ENCODE data around the gene BSN.
"Not testable (repeated sequence)": the region's sequence is repeated elsewhere in the genome, so short reads cannot be mapped to it uniquely, and the experiment has no call there.

Gene BSN

GRCh38 chr3:49563040-49563578, 8.8 kb downstream of the BSN start:
- Histone ChIP-seq H3K27ac (ENCODE audit: low read depth, low read length) (no peak overlapping the region), H3K9ac (ENCODE audit: low read depth in 1 of 2, low read length in 2 of 2) (no peak overlapping the region), H3K27me3 (ENCODE audit: control insufficient read depth in 1 of 2, insufficient read depth in 2 of 2, low read length in 2 of 2) (no peaks in the 10 kb centered on the region), H3K4me1 (ENCODE audit: control insufficient read depth in 1 of 2, insufficient read depth in 2 of 2, low read length in 2 of 2) (no peaks in the 10 kb centered on the region), H3K36me3 (ENCODE audit: control insufficient read depth in 1 of 2, insufficient read depth in 2 of 2, low read length in 2 of 2) (no peaks in the 10 kb centered on the region), H3K9me3 (ENCODE audit: control insufficient read depth in 1 of 2, low read length in 2 of 2) (no peaks in the 10 kb centered on the region), H3K4me3 (ENCODE audit: low read depth in 1 of 2, low read length in 2 of 2) (no peak overlapping the region)

GRCh38 chr3:49563766-49564165, 9.5 kb downstream of the BSN start:
- Histone ChIP-seq H3K9me3 (ENCODE audit: control insufficient read depth in 1 of 2, low read length in 2 of 2) (no peaks in the 10 kb centered on the region), H3K27me3 (ENCODE audit: control insufficient read depth in 1 of 2, insufficient read depth in 2 of 2, low read length in 2 of 2) (no peaks in the 10 kb centered on the region), H3K36me3 (ENCODE audit: control insufficient read depth in 1 of 2, insufficient read depth in 2 of 2, low read length in 2 of 2) (no peaks in the 10 kb centered on the region), H3K4me1 (ENCODE audit: control insufficient read depth in 1 of 2, insufficient read depth in 2 of 2, low read length in 2 of 2) (no peaks in the 10 kb centered on the region), H3K9ac (ENCODE audit: low read depth in 1 of 2, low read length in 2 of 2) (no peak overlapping the region), H3K4me3 (ENCODE audit: low read depth in 1 of 2, low read length in 2 of 2) (no peak overlapping the region), H3K27ac (ENCODE audit: low read depth, low read length) (no peak overlapping the region)

GRCh38 chr3:49566312-49566711, 12.0 kb downstream of the BSN start:
- Histone ChIP-seq H3K9me3 (ENCODE audit: control insufficient read depth in 1 of 2, low read length in 2 of 2) (no peaks in the 10 kb centered on the region), H3K27ac (ENCODE audit: low read depth, low read length) (no peak overlapping the region), H3K9ac (ENCODE audit: low read depth in 1 of 2, low read length in 2 of 2) (no peak overlapping the region), H3K27me3 (ENCODE audit: control insufficient read depth in 1 of 2, insufficient read depth in 2 of 2, low read length in 2 of 2) (no peaks in the 10 kb centered on the region), H3K4me1 (ENCODE audit: control insufficient read depth in 1 of 2, insufficient read depth in 2 of 2, low read length in 2 of 2) (no peaks in the 10 kb centered on the region), H3K4me3 (ENCODE audit: low read depth in 1 of 2, low read length in 2 of 2) (no peak overlapping the region), H3K36me3 (ENCODE audit: control insufficient read depth in 1 of 2, insufficient read depth in 2 of 2, low read length in 2 of 2) (no peaks in the 10 kb centered on the region)

GRCh38 chr3:49567406-49567805, 13.1 kb downstream of the BSN start:
- no peak overlapping the region for H3K27ac ChIP-seq (ENCODE audit: low read depth, low read length)
- no peak overlapping the region for H3K9ac ChIP-seq (ENCODE audit: low read depth in 1 of 2, low read length in 2 of 2)
- H3K4me3 ChIP-seq (ENCODE audit: low read depth in 1 of 2, low read length in 2 of 2): no peak overlapping the region
- no peaks in the 10 kb centered on the region for H3K4me1 ChIP-seq (ENCODE audit: control insufficient read depth in 1 of 2, insufficient read depth in 2 of 2, low read length in 2 of 2)
- no peaks in the 10 kb centered on the region for H3K27me3 ChIP-seq (ENCODE audit: control insufficient read depth in 1 of 2, insufficient read depth in 2 of 2, low read length in 2 of 2)
- no peaks in the 10 kb centered on the region for H3K36me3 ChIP-seq (ENCODE audit: control insufficient read depth in 1 of 2, insufficient read depth in 2 of 2, low read length in 2 of 2)
- H3K9me3 ChIP-seq (ENCODE audit: control insufficient read depth in 1 of 2, low read length in 2 of 2): no peaks in the 10 kb centered on the region

- Histone ChIP-seq H3K36me3 (ENCODE audit: control insufficient read depth in 1 of 2, insufficient read depth in 2 of 2, low read length in 2 of 2) (no peaks in the 10 kb centered on the region), H3K9ac (ENCODE audit: low read depth in 1 of 2, low read length in 2 of 2) (no peak overlapping the region), H3K27me3 (ENCODE audit: control insufficient read depth in 1 of 2, insufficient read depth in 2 of 2, low read length in 2 of 2) (no peaks in the 10 kb centered on the region), H3K4me1 (ENCODE audit: control insufficient read depth in 1 of 2, insufficient read depth in 2 of 2, low read length in 2 of 2) (no peaks in the 10 kb centered on the region), H3K27ac (ENCODE audit: low read depth, low read length) (no peak overlapping the region), H3K4me3 (ENCODE audit: low read depth in 1 of 2, low read length in 2 of 2) (no peak overlapping the region), H3K9me3 (ENCODE audit: control insufficient read depth in 1 of 2, low read length in 2 of 2) (no peaks in the 10 kb centered on the region)
Measured at GRCh38 chr3:49568965-49569364, 14.7 kb downstream of the BSN start.

GRCh38 chr3:49570028-49570654, 15.9 kb downstream of the BSN start:
- H3K27me3 ChIP-seq (ENCODE audit: control insufficient read depth in 1 of 2, insufficient read depth in 2 of 2, low read length in 2 of 2): no peaks in the 10 kb centered on the region

GRCh38 chr3:49582177-49582576, 27.9 kb downstream of the BSN start:
- H3K4me3 ChIP-seq (ENCODE audit: low read depth in 1 of 2, low read length in 2 of 2): no peak overlapping the region
- no peaks in the 10 kb centered on the region for H3K4me1 ChIP-seq (ENCODE audit: control insufficient read depth in 1 of 2, insufficient read depth in 2 of 2, low read length in 2 of 2)
- no peaks in the 10 kb centered on the region for H3K36me3 ChIP-seq (ENCODE audit: control insufficient read depth in 1 of 2, insufficient read depth in 2 of 2, low read length in 2 of 2)
- H3K27ac ChIP-seq (ENCODE audit: low read depth, low read length): no peak overlapping the region
- H3K9ac ChIP-seq (ENCODE audit: low read depth in 1 of 2, low read length in 2 of 2): no peak overlapping the region
- H3K27me3 ChIP-seq (ENCODE audit: control insufficient read depth in 1 of 2, insufficient read depth in 2 of 2, low read length in 2 of 2): no peaks in the 10 kb centered on the region
- no peaks in the 10 kb centered on the region for H3K9me3 ChIP-seq (ENCODE audit: control insufficient read depth in 1 of 2, low read length in 2 of 2)

More at GRCh38 chr3:49570028-49570654, 15.9 kb downstream of the BSN start:
- Histone ChIP-seq H3K9ac (ENCODE audit: low read depth in 1 of 2, low read length in 2 of 2) (no peak overlapping the region), H3K9me3 (ENCODE audit: control insufficient read depth in 1 of 2, low read length in 2 of 2) (no peaks in the 10 kb centered on the region), H3K4me3 (ENCODE audit: low read depth in 1 of 2, low read length in 2 of 2) (no peak overlapping the region), H3K4me1 (ENCODE audit: control insufficient read depth in 1 of 2, insufficient read depth in 2 of 2, low read length in 2 of 2) (no peaks in the 10 kb centered on the region), H3K36me3 (ENCODE audit: control insufficient read depth in 1 of 2, insufficient read depth in 2 of 2, low read length in 2 of 2) (no peaks in the 10 kb centered on the region), H3K27ac (ENCODE audit: low read depth, low read length) (no peak overlapping the region)

- not testable (repeated sequence) for H3K36me3 ChIP-seq (ENCODE audit: control insufficient read depth in 1 of 2, insufficient read depth in 2 of 2, low read length in 2 of 2); H3K9ac ChIP-seq (ENCODE audit: low read depth in 1 of 2, low read length in 2 of 2); H3K27me3 ChIP-seq (ENCODE audit: control insufficient read depth in 1 of 2, insufficient read depth in 2 of 2, low read length in 2 of 2); H3K9me3 ChIP-seq (ENCODE audit: control insufficient read depth in 1 of 2, low read length in 2 of 2); H3K4me1 ChIP-seq (ENCODE audit: control insufficient read depth in 1 of 2, insufficient read depth in 2 of 2, low read length in 2 of 2); H3K27ac ChIP-seq (ENCODE audit: low read depth, low read length); H3K4me3 ChIP-seq (ENCODE audit: low read depth in 1 of 2, low read length in 2 of 2)
Measured at GRCh38 chr3:49585261-49585755, 31.0 kb downstream of the BSN start.

- H3K4me1 ChIP-seq (ENCODE audit: control insufficient read depth in 1 of 2, insufficient read depth in 2 of 2, low read length in 2 of 2): no peaks in the 10 kb centered on the region
- no peaks in the 10 kb centered on the region for H3K27me3 ChIP-seq (ENCODE audit: control insufficient read depth in 1 of 2, insufficient read depth in 2 of 2, low read length in 2 of 2)
- H3K4me3 ChIP-seq (ENCODE audit: low read depth in 1 of 2, low read length in 2 of 2): no peak overlapping the region
- H3K9ac ChIP-seq (ENCODE audit: low read depth in 1 of 2, low read length in 2 of 2): no peak overlapping the region
- no peak overlapping the region for H3K27ac ChIP-seq (ENCODE audit: low read depth, low read length)
- H3K36me3 ChIP-seq (ENCODE audit: control insufficient read depth in 1 of 2, insufficient read depth in 2 of 2, low read length in 2 of 2): no peaks in the 10 kb centered on the region
- no peaks in the 10 kb centered on the region for H3K9me3 ChIP-seq (ENCODE audit: control insufficient read depth in 1 of 2, low read length in 2 of 2)
Measured at GRCh38 chr3:49591615-49592014, 37.3 kb downstream of the BSN start.

GRCh38 chr3:49593041-49593440, 38.8 kb downstream of the BSN start:
- Histone ChIP-seq H3K9ac (ENCODE audit: low read depth in 1 of 2, low read length in 2 of 2) (no peak overlapping the region), H3K4me1 (ENCODE audit: control insufficient read depth in 1 of 2, insufficient read depth in 2 of 2, low read length in 2 of 2) (no peaks in the 10 kb centered on the region), H3K36me3 (ENCODE audit: control insufficient read depth in 1 of 2, insufficient read depth in 2 of 2, low read length in 2 of 2) (no peaks in the 10 kb centered on the region), H3K4me3 (ENCODE audit: low read depth in 1 of 2, low read length in 2 of 2) (no peak overlapping the region), H3K9me3 (ENCODE audit: control insufficient read depth in 1 of 2, low read length in 2 of 2) (no peaks in the 10 kb centered on the region), H3K27me3 (ENCODE audit: control insufficient read depth in 1 of 2, insufficient read depth in 2 of 2, low read length in 2 of 2) (no peaks in the 10 kb centered on the region), H3K27ac (ENCODE audit: low read depth, low read length) (no peak overlapping the region)

All from duodenal mucosa (tissue), 2 donors.